CMK (cell line): ENCODE data around the gene GRIN1.
A peak's percentile ranks its signal among the peaks of the same experiment; 100 is the strongest.
"Not testable (repeated sequence)": the region's sequence is repeated elsewhere in the genome, so short reads cannot be mapped to it uniquely, and the experiment has no call there.

ENCODE experiments used
- DNase-seq: peaks from one replicate; pipeline ENCODE4 v3.0.0-alpha.2; 2010; ENCODE audit warnings: low read depth

Gene GRIN1

GRCh38 chr9:137111788-137112563 is 27.0 kb upstream of the GRIN1 start:
- DNase-seq: no peak

GRCh38 chr9:137112564-137113384 is 26.2 kb upstream of the GRIN1 start:
- DNase-seq: no peak

- no peak for DNase-seq
Measured at GRCh38 chr9:137113385-137114159, 25.4 kb upstream of the GRIN1 start.

GRCh38 chr9:137114220-137114612 is 24.7 kb upstream of the GRIN1 start:
- DNase-seq: no peak

- peak; percentile 68 for DNase-seq
Measured at GRCh38 chr9:137114613-137115393, 24.2 kb upstream of the GRIN1 start, which contains the start of gene DPP7. TSS of gene DPP7 (minus strand) at chr9:137114733. CDS start at chr9:137114713, 20 bp downstream.

- DNase-seq: no peak
Measured at GRCh38 chr9:137115394-137116026, 23.4 kb upstream of the GRIN1 start.

GRCh38 chr9:137116027-137116507 is 22.9 kb upstream of the GRIN1 start:
- no peak for DNase-seq

GRCh38 chr9:137116728-137117127 is 22.2 kb upstream of the GRIN1 start:
- no peak for DNase-seq

- no peak for DNase-seq
Measured at GRCh38 chr9:137117269-137117731, 21.7 kb upstream of the GRIN1 start.

GRCh38 chr9:137118092-137118603 is 20.8 kb upstream of the GRIN1 start:
- not testable (repeated sequence) for DNase-seq

- not testable (repeated sequence) for DNase-seq
Measured at GRCh38 chr9:137121927-137122795, 16.8 kb upstream of the GRIN1 start.

- not testable (repeated sequence) for DNase-seq
Measured at GRCh38 chr9:137122796-137123467, 16.0 kb upstream of the GRIN1 start.

GRCh38 chr9:137123468-137123837 is 15.5 kb upstream of the GRIN1 start:
- no peak for DNase-seq

- not testable (repeated sequence) for DNase-seq
Measured at GRCh38 chr9:137123952-137124462, 14.9 kb upstream of the GRIN1 start.

- DNase-seq: no peak
Measured at GRCh38 chr9:137126786-137127185, 12.2 kb upstream of the GRIN1 start.

GRCh38 chr9:137127301-137128157 is 11.4 kb upstream of the GRIN1 start:
- DNase-seq: peak; percentile 58

GRCh38 chr9:137128158-137128861 is 10.6 kb upstream of the GRIN1 start:
- no peak for DNase-seq
